ENCODE measurements around the gene UNC80.

DNA sequence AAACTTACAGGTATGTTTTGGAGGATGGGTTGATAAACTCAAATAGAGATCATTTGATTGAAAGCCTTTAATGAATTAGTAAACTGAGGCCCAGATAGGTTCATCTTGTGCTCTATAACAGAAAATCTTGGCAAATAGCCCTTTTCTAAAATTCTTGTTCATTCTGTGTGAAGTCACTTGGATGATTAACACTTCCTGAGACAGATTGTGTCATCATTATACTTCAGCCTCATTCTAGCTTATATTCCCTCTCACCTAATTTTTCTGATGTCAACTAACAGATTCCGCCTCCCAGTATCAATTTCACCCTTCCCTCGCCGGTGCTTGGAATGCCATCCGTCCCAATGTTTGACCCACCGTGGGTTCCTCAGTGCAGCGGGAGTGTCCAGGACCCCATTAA, 146.6 kb downstream of the UNC80 start:
- TF ChIP-seq CTCF (IDR thresholded peaks at IDR 0.05) (no peak), EZH2 (IDR thresholded peaks at IDR 0.05; ENCODE audit: borderline replicate concordance, insufficient read depth, low read depth, low read length, poor library complexity, severe bottlenecking) (no peak)

Measured in B cell (primary cell).